ENCODE measurements around the gene GABRR3.

DNA sequence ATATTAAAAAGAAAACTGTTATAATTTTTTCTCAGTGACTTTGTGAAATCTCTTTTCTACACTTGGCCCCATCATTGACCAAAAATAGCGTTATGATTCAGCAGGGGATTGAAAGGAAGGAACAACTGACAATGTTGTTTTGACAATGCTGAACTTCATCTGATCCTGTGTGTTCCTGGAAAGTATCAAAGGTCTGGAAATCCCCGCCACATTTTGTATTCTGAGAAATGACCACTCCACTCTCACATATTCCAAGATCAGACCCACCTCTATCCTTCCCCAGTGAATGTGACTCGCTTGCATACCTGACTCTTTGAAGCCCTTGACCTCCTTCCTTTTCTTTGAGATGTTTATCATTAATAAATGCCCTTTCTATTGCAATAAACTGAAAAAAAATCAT lies 53.2 kb downstream of the GABRR3 start:
- TF ChIP-seq, protein P1, sequence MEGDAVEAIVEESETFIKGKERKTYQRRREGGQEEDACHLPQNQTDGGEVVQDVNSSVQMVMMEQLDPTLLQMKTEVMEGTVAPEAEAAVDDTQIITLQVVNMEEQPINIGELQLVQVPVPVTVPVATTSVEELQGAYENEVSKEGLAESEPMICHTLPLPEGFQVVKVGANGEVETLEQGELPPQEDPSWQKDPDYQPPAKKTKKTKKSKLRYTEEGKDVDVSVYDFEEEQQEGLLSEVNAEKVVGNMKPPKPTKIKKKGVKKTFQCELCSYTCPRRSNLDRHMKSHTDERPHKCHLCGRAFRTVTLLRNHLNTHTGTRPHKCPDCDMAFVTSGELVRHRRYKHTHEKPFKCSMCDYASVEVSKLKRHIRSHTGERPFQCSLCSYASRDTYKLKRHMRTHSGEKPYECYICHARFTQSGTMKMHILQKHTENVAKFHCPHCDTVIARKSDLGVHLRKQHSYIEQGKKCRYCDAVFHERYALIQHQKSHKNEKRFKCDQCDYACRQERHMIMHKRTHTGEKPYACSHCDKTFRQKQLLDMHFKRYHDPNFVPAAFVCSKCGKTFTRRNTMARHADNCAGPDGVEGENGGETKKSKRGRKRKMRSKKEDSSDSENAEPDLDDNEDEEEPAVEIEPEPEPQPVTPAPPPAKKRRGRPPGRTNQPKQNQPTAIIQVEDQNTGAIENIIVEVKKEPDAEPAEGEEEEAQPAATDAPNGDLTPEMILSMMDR (conservative IDR thresholded peaks at IDR 0.05; ENCODE audit: low read depth, low read length), result no peak
- no peak for TF ChIP-seq EZH2 (IDR thresholded peaks at IDR 0.05; ENCODE audit: borderline replicate concordance, low read depth, low read length, poor library complexity, severe bottlenecking)
